Lower leg skin (tissue), 3 donors: Measurements from ENCODE around the gene CDH23.

ENCODE experiments used
- POLR2A ChIP-seq, 2 donors: fragments of 450-650 bp; IDR thresholded peaks; one replicate each; pipeline ENCODE4 v1.6.1; 2016 to 2017; ENCODE audit warnings: antibody characterized with exemption in 2 of 2, mild to moderate bottlenecking in 1 of 2, moderate library complexity in 1 of 2
- TF ChIP-seq, protein P1 (sequence below), 3 donors: fragments of 450-650 bp; IDR thresholded peaks; one replicate each; pipeline ENCODE4 v1.5.1; 2016; ENCODE audit warnings: antibody characterized with exemption in 3 of 3, mild to moderate bottlenecking in 3 of 3, moderate library complexity in 2 of 3

GRCh38 chr10:71761105-71761511 lies 364.4 kb downstream of the CDH23 start:
- TF ChIP-seq, protein P1, sequence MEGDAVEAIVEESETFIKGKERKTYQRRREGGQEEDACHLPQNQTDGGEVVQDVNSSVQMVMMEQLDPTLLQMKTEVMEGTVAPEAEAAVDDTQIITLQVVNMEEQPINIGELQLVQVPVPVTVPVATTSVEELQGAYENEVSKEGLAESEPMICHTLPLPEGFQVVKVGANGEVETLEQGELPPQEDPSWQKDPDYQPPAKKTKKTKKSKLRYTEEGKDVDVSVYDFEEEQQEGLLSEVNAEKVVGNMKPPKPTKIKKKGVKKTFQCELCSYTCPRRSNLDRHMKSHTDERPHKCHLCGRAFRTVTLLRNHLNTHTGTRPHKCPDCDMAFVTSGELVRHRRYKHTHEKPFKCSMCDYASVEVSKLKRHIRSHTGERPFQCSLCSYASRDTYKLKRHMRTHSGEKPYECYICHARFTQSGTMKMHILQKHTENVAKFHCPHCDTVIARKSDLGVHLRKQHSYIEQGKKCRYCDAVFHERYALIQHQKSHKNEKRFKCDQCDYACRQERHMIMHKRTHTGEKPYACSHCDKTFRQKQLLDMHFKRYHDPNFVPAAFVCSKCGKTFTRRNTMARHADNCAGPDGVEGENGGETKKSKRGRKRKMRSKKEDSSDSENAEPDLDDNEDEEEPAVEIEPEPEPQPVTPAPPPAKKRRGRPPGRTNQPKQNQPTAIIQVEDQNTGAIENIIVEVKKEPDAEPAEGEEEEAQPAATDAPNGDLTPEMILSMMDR (IDR thresholded peaks at IDR 0.05), result no peak
- no peak for TF ChIP-seq POLR2A (IDR thresholded peaks at IDR 0.05)
